Upper lobe of right lung (tissue), 1 donor: Measurements from ENCODE around the gene PHTF1. TPM values are rescaled to one million over a fixed set of nuclear protein-coding genes. Genes with fewer than 3 reads are reported as not detected.

Source experiments
- ATAC-seq: fragments of 200-7000 bp; cut with Tn5 transposase; one replicate; pipeline ENCODE4 v1.9.1; 2020; ENCODE audit warnings: mild to moderate bottlenecking, moderate library complexity
- DNase-seq: peaks from one replicate; pipeline ENCODE4 v3.0.0-alpha.2; 2020
- H3K27ac ChIP-seq: fragments of 200-600 bp; one replicate; pipeline ENCODE4 v1.8.0; 2022
- H3K27me3 ChIP-seq: fragments of 200-600 bp; one replicate; pipeline ENCODE4 v1.8.0; 2022; ENCODE audit warnings: mild to moderate bottlenecking
- H3K36me3 ChIP-seq: fragments of 200-600 bp; one replicate; pipeline ENCODE4 v1.8.0; 2022
- H3K4me1 ChIP-seq: fragments of 200-600 bp; one replicate; pipeline ENCODE4 v1.8.0; 2022
- H3K4me3 ChIP-seq: fragments of 200-600 bp; one replicate; pipeline ENCODE4 v1.8.0; 2022; ENCODE audit warnings: mild to moderate bottlenecking
- H3K9me3 ChIP-seq: fragments of 200-600 bp; one replicate; pipeline ENCODE4 v1.8.0; 2022
- intact Hi-C: fragments of 100-400 bp; cut with DNase I; formaldehyde crosslinking; loops from one replicate; pipeline ENCODE4 v1.11.0; 2022
- total RNA-seq: library from RNA; stranded (reverse); fragmentation: NEBNext Ultra II Directional; extraction: Animal tissue kit (Norgen Biotek cat#: 25700); gene quantifications from one replicate; pipeline ENCODE4 v1.2.1, GENCODE V29; 2021
- TF ChIP-seq, protein P1 (sequence below): fragments of 200-600 bp; IDR thresholded peaks from one replicate; pipeline ENCODE4 v1.8.0; 2022; ENCODE audit warnings: antibody characterized with exemption
- donor health status: DM: no; HTN: yes; CAD: no; lungs with severe emphysema.

The PHTF1 gene
- total RNA-seq, 1 donor from 2014 or later = 18.9 TPM

DNA sequence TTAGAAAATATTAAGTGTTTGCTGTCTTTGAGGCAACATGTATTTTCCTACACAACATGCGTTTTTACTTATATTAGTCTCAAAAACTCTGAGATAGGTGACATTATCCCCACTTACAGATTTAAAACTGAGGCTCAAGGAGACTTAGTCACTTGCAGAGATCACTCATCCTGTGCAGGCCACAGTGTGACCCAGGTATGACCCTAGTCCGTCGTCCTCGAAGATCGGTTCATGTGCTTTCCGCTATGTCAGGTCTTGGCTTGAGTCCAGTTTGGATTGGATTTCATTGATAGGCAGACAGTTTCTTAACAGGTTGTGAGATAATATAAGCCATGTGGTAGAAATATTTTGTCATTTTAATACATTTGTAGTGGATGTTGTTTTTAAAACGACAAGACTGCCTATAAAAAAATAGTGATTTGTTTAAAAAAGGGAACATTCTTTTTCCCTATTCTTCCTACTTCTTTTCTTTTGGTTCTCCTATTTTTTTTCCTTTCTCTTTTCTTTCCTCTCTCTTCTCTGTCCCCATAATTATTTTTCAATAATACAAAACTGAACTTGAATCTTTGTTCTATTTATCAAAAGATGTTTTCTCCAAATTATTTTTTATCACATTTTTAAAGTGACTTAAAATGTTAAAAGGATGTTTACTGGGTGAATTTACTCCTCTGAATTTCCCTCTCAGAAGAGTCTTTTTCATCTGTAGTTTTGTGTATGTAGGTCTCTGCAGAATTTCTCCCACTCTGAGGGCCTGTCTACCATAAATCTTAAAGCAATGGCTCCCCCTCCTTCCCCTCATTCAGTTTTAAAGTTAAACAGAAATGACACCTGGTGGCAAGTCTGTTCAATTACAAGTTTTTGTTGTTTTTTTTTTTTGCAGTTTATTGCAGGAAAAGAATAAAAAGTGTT is 81.8 kb downstream of the PHTF1 start:
- Histone ChIP-seq H3K4me3 (no peak overlapping the region), H3K27ac (no peak overlapping the region), H3K9me3 (no peaks in the 10 kb centered on the region), H3K27me3 (no peaks in the 10 kb centered on the region), H3K4me1 (no peaks in the 10 kb centered on the region), H3K36me3 (peaks cover 25% of the 10 kb centered on the region)
- TF ChIP-seq, protein P1, sequence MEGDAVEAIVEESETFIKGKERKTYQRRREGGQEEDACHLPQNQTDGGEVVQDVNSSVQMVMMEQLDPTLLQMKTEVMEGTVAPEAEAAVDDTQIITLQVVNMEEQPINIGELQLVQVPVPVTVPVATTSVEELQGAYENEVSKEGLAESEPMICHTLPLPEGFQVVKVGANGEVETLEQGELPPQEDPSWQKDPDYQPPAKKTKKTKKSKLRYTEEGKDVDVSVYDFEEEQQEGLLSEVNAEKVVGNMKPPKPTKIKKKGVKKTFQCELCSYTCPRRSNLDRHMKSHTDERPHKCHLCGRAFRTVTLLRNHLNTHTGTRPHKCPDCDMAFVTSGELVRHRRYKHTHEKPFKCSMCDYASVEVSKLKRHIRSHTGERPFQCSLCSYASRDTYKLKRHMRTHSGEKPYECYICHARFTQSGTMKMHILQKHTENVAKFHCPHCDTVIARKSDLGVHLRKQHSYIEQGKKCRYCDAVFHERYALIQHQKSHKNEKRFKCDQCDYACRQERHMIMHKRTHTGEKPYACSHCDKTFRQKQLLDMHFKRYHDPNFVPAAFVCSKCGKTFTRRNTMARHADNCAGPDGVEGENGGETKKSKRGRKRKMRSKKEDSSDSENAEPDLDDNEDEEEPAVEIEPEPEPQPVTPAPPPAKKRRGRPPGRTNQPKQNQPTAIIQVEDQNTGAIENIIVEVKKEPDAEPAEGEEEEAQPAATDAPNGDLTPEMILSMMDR = peak; percentile 58
- intact Hi-C loops = loop anchor here (10.0 kb wide), 1 partner anchor 543 kb away; no protein-coding TSS in a partner anchor
- peak; percentile 57 for ATAC-seq
- DNase-seq = no peak

DNA sequence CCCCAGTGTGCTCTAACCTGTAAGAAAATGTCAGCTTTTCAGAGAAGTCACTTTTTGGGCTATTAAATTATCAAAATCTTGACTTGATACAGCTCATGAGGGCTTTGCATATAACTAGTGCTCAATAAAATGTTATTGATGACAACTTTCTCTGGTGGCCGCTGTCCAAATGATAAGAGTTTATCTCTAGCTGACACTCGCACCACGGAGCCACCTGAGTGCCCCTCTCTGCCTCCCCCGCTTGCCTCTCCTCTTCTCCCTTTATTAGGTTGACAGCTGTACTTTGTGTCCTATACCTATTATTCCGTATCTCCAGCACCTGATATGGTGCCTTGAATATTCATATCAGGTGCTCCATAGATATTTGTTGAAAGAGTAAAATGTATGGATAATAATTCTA is 82.8 kb downstream of the PHTF1 start:
- peaks cover 25% of the 10 kb centered on the region for H3K36me3 ChIP-seq
- intact Hi-C loops = loop anchor here (10.0 kb wide), 1 partner anchor 542 kb away; no protein-coding TSS in a partner anchor
- no peak overlapping the region for H3K27ac ChIP-seq
- H3K27me3 ChIP-seq = no peaks in the 10 kb centered on the region
- H3K9me3 ChIP-seq = no peaks in the 10 kb centered on the region
- no peak for DNase-seq
- TF ChIP-seq, protein P1 = no peak
- no peaks in the 10 kb centered on the region for H3K4me1 ChIP-seq
- ATAC-seq = no peak
- H3K4me3 ChIP-seq = no peak overlapping the region

DNA sequence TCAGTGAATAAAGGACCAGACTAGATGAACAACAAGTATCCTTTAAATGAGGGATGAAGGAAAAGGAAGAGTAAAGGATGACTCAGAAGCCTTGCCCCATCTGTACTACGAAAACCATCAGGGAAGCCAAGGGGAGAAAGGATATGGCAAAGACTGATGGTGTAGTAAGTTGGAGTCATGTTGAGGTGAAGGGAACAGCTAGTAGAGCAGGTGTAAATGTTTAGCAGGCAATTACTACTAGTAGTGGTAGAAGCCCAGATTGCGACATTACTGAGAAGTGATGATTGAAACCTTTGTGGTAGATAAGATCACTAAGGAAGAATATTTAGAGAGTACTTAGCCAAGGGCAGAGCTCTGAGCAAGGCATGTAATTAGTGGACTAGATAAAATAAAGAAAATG is 84.0 kb downstream of the PHTF1 start:
- ATAC-seq = no peak
- peaks cover 19% of the 10 kb centered on the region for H3K36me3 ChIP-seq
- no peak overlapping the region for H3K4me3 ChIP-seq
- DNase-seq = no peak
- no peaks in the 10 kb centered on the region for H3K27me3 ChIP-seq
- no peak overlapping the region for H3K27ac ChIP-seq
- H3K4me1 ChIP-seq = no peaks in the 10 kb centered on the region
- no peaks in the 10 kb centered on the region for H3K9me3 ChIP-seq
- intact Hi-C loops = loop anchor here (10.0 kb wide), 1 partner anchor 541 kb away; no protein-coding TSS in a partner anchor
- TF ChIP-seq, protein P1 = no peak

DNA sequence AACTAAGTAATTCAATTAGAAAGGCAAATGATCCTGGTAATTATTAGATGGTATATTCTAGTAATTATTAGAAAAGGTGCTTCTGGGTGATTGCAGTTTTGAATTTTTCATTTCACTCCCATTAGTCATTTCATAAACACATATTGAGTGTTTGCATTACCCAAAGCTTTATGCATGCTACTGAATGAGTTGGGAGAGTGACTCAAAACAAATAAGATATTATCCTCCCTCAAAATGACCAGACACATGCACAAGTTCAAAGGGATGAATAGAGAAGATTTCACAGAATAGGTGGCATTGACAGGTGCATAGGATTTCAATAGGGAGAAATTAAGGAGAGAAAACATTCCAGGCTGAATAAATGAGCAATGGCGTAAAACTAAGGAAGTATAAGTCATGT is 84.7 kb downstream of the PHTF1 start:
- Histone ChIP-seq H3K4me3 (no peak overlapping the region), H3K36me3 (peaks cover 19% of the 10 kb centered on the region), H3K9me3 (no peaks in the 10 kb centered on the region), H3K4me1 (no peaks in the 10 kb centered on the region), H3K27ac (no peak overlapping the region), H3K27me3 (no peaks in the 10 kb centered on the region)
- intact Hi-C loops = loop anchor here (10.0 kb wide), 1 partner anchor 540 kb away; no protein-coding TSS in a partner anchor
- ATAC-seq (no peak), DNase-seq (no peak)
- TF ChIP-seq, protein P1 = no peak

DNA sequence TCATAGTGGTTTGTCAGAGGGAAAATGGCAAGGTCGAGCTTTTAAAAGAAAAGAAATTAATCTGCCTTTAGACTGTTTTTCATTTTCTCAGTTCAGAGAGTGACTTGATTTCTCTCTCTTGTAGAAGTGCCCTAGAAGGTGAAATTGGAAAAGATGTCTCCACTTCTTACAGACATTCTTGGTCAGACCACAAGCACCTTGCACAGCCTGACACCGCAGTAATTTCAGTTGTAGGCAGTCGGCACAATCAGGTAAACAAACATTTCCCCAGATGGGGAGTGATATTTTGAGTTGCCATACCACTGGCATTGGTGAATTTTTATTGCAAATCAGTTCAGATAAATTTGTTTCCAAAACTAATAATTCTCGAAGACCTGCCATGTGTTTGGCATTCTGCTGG is 86.8 kb downstream of the PHTF1 start:
- Histone ChIP-seq H3K36me3 (peaks cover 19% of the 10 kb centered on the region), H3K27me3 (no peaks in the 10 kb centered on the region), H3K4me1 (no peaks in the 10 kb centered on the region), H3K4me3 (no peak overlapping the region), H3K9me3 (no peaks in the 10 kb centered on the region), H3K27ac (no peak overlapping the region)
- TF ChIP-seq, protein P1 = no peak
- DNase-seq = no peak
- ATAC-seq = no peak
- intact Hi-C loops = loop anchor here (10.0 kb wide), 1 partner anchor 538 kb away; no protein-coding TSS in a partner anchor
